ENCODE measurements around the gene ABL1.

ABL1 gene

DNA sequence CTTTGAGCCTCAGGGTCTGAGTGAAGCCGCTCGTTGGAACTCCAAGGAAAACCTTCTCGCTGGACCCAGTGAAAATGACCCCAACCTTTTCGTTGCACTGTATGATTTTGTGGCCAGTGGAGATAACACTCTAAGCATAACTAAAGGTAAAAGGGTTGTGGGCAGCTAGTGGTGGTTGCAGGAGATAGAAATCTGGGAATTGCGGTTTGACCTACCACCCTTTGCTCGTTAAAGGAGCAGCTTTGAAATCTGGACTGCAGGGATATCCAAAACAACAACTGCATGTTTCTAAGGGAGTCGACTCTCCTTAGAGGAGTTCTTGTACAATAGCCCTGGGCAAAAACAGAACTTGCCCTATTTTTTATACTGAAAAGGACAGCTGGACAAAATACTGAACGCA lies 19.0 kb downstream of the ABL1 start:
- TF ChIP-seq, protein P1, sequence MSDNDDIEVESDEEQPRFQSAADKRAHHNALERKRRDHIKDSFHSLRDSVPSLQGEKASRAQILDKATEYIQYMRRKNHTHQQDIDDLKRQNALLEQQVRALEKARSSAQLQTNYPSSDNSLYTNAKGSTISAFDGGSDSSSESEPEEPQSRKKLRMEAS (IDR thresholded peaks at IDR 0.05; ENCODE audit: low read depth, low read length): no peak
- TF ChIP-seq, protein P2, sequence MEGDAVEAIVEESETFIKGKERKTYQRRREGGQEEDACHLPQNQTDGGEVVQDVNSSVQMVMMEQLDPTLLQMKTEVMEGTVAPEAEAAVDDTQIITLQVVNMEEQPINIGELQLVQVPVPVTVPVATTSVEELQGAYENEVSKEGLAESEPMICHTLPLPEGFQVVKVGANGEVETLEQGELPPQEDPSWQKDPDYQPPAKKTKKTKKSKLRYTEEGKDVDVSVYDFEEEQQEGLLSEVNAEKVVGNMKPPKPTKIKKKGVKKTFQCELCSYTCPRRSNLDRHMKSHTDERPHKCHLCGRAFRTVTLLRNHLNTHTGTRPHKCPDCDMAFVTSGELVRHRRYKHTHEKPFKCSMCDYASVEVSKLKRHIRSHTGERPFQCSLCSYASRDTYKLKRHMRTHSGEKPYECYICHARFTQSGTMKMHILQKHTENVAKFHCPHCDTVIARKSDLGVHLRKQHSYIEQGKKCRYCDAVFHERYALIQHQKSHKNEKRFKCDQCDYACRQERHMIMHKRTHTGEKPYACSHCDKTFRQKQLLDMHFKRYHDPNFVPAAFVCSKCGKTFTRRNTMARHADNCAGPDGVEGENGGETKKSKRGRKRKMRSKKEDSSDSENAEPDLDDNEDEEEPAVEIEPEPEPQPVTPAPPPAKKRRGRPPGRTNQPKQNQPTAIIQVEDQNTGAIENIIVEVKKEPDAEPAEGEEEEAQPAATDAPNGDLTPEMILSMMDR (IDR thresholded peaks at IDR 0.05; ENCODE audit: low read depth, low read length): no peak
- no peak for TF ChIP-seq MYC (IDR thresholded peaks at IDR 0.05; ENCODE audit: low read depth, low read length)
- no peak for TF ChIP-seq POLR2A (IDR thresholded peaks at IDR 0.05; ENCODE audit: extremely low read depth, insufficient read length)
- no peak for DNase-seq (ENCODE audit: low read depth)
- H3K4me3 ChIP-seq (ENCODE audit: low read depth, low read length): no peak overlapping the region

DNA sequence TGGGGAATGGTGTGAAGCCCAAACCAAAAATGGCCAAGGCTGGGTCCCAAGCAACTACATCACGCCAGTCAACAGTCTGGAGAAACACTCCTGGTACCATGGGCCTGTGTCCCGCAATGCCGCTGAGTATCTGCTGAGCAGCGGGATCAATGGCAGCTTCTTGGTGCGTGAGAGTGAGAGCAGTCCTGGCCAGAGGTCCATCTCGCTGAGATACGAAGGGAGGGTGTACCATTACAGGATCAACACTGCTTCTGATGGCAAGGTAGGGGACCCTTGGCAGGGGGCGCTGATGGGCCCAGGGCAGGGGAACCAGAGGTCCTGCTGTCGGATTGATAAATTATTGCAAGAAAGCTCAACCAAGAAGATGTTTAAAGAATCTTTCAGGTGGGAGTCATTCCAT lies 19.8 kb downstream of the ABL1 start:
- TF ChIP-seq MYC (IDR thresholded peaks at IDR 0.05; ENCODE audit: low read depth, low read length): no peak
- TF ChIP-seq, protein P2 (IDR thresholded peaks at IDR 0.05; ENCODE audit: low read depth, low read length): no peak
- no peak for TF ChIP-seq POLR2A (IDR thresholded peaks at IDR 0.05; ENCODE audit: extremely low read depth, insufficient read length)
- no peak overlapping the region for H3K4me3 ChIP-seq (ENCODE audit: low read depth, low read length)
- no peak for DNase-seq (ENCODE audit: low read depth)

DNA sequence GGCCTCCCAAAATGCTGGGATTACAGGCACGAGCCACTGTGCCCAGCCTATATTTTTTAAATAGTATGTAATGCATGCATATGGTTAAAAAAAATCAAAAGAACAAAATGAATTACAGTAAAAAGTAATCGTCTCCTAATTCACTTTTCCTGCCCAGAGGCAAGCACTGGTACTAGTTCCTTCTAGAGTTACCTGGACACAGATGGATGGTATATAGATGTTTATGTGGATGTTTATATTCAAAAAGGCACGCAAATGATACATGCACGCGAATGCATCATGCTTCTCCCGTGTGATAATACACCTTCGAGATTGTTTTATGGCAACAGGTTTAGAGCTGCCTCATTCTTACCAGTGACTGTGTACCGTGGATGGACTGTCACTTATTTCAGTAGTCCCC lies 21.4 kb downstream of the ABL1 start:
- TF ChIP-seq, protein P2 (IDR thresholded peaks at IDR 0.05; ENCODE audit: low read depth, low read length): no peak
- TF ChIP-seq MYC (IDR thresholded peaks at IDR 0.05; ENCODE audit: low read depth, low read length): no peak
- TF ChIP-seq, protein P1 (IDR thresholded peaks at IDR 0.05; ENCODE audit: low read depth, low read length): no peak
- TF ChIP-seq POLR2A (IDR thresholded peaks at IDR 0.05; ENCODE audit: extremely low read depth, insufficient read length): no peak
- DNase-seq (ENCODE audit: low read depth): no peak
- no peak overlapping the region for H3K4me3 ChIP-seq (ENCODE audit: low read depth, low read length)

DNA sequence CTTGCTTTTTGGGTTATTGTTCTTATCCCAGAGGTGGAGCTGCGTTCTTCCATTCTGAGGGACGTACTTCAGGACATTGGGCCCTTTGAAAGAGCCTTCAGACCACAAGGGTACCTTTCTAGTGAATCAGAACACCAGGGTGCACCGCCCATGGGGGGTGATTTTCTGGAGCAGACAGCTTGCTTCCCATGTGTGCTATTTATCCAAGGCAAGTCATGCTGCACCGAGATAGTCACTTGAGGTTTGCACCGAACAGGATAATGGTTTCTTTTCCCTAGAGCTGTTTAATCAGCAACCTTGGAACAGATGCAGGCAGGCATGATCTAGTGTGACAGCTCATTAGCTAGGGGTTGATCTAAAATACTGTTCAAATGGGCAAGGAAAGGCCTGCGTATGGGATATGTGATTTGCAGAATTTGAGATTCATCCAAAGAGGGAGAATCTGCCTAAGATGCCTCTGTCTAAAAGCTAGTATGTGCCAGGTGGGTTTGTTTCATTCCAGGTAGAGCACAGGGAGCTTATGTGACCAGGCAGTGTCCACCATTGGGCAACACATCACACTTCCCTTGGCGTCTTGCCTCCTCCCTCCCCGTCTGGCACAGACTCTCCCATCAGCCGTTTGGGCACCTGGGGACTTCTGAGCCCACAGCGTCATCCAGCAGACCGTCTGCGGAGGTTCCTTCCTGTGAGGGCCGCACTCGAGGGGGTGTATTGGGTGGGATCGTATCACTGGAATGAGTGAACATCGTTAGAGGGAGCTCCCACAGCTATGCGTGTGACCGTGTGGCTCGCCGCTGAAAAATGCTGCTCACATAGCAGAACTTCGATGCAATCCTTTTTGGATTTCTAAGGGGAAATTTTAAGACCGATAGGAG lies 23.0 kb downstream of the ABL1 start:
- H3K4me3 ChIP-seq (ENCODE audit: low read depth, low read length): no peak overlapping the region
- DNase-seq (ENCODE audit: low read depth): no peak
- TF ChIP-seq, protein P1 (IDR thresholded peaks at IDR 0.05; ENCODE audit: low read depth, low read length): no peak
- TF ChIP-seq MYC (IDR thresholded peaks at IDR 0.05; ENCODE audit: low read depth, low read length): no peak
- TF ChIP-seq, protein P2 (IDR thresholded peaks at IDR 0.05; ENCODE audit: low read depth, low read length): no peak
- no peak for TF ChIP-seq POLR2A (IDR thresholded peaks at IDR 0.05; ENCODE audit: extremely low read depth, insufficient read length)

DNA sequence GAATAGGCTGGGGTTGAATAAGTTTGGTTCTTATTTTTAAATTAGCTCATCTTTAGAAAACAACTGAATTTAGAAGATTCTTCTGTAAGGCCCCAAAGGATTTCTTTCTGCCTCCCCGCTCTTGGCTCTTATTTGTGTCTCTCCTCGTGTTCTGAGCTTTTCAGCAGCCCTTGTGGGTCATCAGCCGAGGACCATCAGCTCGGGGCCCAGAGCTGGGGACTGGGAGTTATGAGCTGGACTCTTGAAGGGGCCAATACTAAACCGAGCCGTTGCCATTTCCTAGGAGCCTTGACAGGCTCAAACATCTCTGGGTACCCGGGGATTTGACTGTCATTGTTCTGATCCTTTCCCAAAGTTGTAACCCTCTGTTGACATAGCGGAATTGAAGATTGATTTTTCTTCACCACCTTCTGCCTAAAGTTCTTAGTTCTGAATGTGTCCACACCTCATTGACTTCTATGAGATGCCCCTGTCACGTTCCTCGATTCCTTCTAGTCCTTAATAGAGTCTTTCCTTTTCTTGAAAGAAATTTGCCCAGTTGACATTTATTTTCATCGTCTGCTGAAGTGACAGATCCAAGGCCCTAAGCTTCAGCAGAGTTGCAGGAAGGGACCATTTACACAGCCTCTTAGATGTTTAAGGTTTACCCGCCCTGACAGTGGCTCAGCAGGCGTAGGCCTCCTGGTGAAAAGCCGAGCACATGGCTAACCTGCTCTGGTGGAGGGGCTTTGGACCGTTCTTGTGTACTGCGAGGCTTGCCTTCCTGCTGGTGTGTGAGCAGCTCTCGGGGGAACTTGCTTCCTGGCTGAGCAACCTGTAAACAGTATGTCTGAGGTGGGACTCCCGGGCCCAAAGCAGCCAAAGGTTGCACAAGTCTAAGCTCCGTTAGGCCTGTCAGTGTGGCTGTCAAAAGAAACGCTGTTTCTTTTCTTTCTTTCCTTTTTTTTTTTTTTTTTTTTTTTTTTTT lies 24.0 kb downstream of the ABL1 start:
- no peak overlapping the region for H3K4me3 ChIP-seq (ENCODE audit: low read depth, low read length)
- TF ChIP-seq MYC (IDR thresholded peaks at IDR 0.05; ENCODE audit: low read depth, low read length) (no peak), POLR2A (IDR thresholded peaks at IDR 0.05; ENCODE audit: extremely low read depth, insufficient read length) (no peak)
- TF ChIP-seq, protein P1 (IDR thresholded peaks at IDR 0.05; ENCODE audit: low read depth, low read length): no peak
- TF ChIP-seq, protein P2 (IDR thresholded peaks at IDR 0.05; ENCODE audit: low read depth, low read length): no peak

More for the DNA sequence above, 24.0 kb downstream of the ABL1 start:
- no peak for DNase-seq (ENCODE audit: low read depth)

Measured in NB4 (cell line).